GM19467 (cell line): ENCODE results near the gene TRPC4.

Experiments
- ATAC-seq: cut with Tn5 transposase; IDR thresholded peaks from one replicate; pipeline ENCODE4 v1.9.1; 2021; ENCODE audit warnings: mild to moderate bottlenecking, moderate library complexity; ENCODE audit not compliant: unreplicated experiment

TRPC4 gene

GRCh38 chr13:37869756-37870488, at the start of gene TRPC4:
TRPC4 (minus strand) TSS chr13:37869772; CDS start chr13:37783333, 86,439 bp downstream.
- ATAC-seq = no peak

GRCh38 chr13:37918751-37919150, 49.2 kb upstream of the TRPC4 start:
- ATAC-seq = no peak

GRCh38 chr13:37918116-37918714, 48.6 kb upstream of the TRPC4 start:
- no peak for ATAC-seq

GRCh38 chr13:37914781-37915391, 45.3 kb upstream of the TRPC4 start:
- no peak for ATAC-seq

GRCh38 chr13:37910790-37911189, 41.2 kb upstream of the TRPC4 start:
- ATAC-seq = no peak

GRCh38 chr13:37906880-37907279, 37.3 kb upstream of the TRPC4 start:
- no peak for ATAC-seq

GRCh38 chr13:37905736-37906135, 36.2 kb upstream of the TRPC4 start:
- no peak for ATAC-seq

GRCh38 chr13:37899753-37900152, 30.2 kb upstream of the TRPC4 start:
- no peak for ATAC-seq

GRCh38 chr13:37893321-37893720, 23.7 kb upstream of the TRPC4 start:
- no peak for ATAC-seq

GRCh38 chr13:37889820-37890219, 20.2 kb upstream of the TRPC4 start:
- no peak for ATAC-seq

- ATAC-seq = no peak
Observed at GRCh38 chr13:37889102-37889501, 19.5 kb upstream of the TRPC4 start.

GRCh38 chr13:37886879-37887278, 17.3 kb upstream of the TRPC4 start:
- no peak for ATAC-seq

- ATAC-seq = no peak
Observed at GRCh38 chr13:37884674-37885073, 15.1 kb upstream of the TRPC4 start.

- ATAC-seq = no peak
Observed at GRCh38 chr13:37884026-37884425, 14.5 kb upstream of the TRPC4 start.

GRCh38 chr13:37878921-37879320, 9.3 kb upstream of the TRPC4 start:
- no peak for ATAC-seq

GRCh38 chr13:37878496-37878895, 8.9 kb upstream of the TRPC4 start:
- ATAC-seq = no peak

- no peak for ATAC-seq
Observed at GRCh38 chr13:37870895-37871550, 1.5 kb upstream of the TRPC4 start.

GRCh38 chr13:37870489-37870845, 895 bp upstream of the TRPC4 start:
- ATAC-seq = no peak

- ATAC-seq = no peak
Observed at GRCh38 chr13:37869506-37869755, 141 bp downstream of the TRPC4 start.

- no peak for ATAC-seq
Observed at GRCh38 chr13:37868691-37869505, 674 bp downstream of the TRPC4 start.

GRCh38 chr13:37863708-37864107, 5.9 kb downstream of the TRPC4 start:
- no peak for ATAC-seq
